ENCODE results near the gene TMEM220. TPM values are rescaled to one million over a fixed set of nuclear protein-coding genes. Genes with fewer than 3 reads are reported as not detected.
A peak's percentile ranks its signal among the peaks of the same experiment; 100 is the strongest.

Gene TMEM220
- total and polyA plus RNA-seq, 2 experiments from 2014 or later = 3.1 to 7.8 TPM

DNA sequence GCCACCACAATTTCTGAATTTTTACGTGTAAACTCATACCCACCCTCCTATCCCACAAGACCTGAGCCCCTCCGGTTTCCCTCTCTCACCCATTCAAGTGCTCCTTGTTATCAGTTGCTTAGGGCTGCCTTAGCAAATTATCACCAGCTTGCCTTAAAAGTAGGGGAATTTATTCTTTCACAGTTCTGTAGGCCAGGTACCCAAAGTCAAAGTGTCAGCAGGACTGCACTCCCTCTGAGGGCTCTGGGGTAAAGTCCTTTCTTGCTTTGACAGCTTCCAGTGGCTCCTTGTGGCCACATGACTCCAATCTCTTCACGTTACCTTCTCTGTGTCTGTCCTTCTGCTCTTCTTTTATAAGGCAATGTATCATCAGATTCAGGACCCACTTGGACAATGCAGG lies 7.9 kb upstream of the TMEM220 start (continued):
- TF ChIP-seq, protein P1, sequence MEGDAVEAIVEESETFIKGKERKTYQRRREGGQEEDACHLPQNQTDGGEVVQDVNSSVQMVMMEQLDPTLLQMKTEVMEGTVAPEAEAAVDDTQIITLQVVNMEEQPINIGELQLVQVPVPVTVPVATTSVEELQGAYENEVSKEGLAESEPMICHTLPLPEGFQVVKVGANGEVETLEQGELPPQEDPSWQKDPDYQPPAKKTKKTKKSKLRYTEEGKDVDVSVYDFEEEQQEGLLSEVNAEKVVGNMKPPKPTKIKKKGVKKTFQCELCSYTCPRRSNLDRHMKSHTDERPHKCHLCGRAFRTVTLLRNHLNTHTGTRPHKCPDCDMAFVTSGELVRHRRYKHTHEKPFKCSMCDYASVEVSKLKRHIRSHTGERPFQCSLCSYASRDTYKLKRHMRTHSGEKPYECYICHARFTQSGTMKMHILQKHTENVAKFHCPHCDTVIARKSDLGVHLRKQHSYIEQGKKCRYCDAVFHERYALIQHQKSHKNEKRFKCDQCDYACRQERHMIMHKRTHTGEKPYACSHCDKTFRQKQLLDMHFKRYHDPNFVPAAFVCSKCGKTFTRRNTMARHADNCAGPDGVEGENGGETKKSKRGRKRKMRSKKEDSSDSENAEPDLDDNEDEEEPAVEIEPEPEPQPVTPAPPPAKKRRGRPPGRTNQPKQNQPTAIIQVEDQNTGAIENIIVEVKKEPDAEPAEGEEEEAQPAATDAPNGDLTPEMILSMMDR (conservative IDR thresholded peaks at IDR 0.05; ENCODE audit: low read depth in 2 of 2) = no peak
- TF ChIP-seq NANOG (IDR thresholded peaks at IDR 0.05; ENCODE audit: borderline replicate concordance) = no peak

DNA sequence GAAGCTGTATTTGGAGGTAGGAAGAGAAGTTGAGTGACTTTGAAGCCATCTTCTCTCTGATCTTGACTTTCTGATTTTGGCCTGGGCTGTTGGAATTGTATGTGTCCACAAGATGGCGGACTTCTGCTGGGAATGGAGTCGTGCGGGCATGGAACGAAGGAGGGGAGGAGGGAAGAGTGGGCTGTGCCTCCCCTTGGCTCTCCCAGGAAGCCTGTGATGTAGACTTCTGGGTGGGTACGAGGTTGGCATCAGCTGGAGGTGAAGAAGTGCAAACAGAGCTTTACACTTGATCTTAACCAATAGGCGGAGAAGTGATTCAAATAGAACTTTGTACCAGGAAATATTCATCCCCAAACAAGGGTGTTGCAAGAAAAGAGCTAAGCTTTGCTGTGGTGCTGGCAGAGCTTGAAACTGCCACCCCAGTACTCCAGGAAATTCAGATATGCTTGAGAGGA lies 7.4 kb upstream of the TMEM220 start:
- H3F3A ChIP-seq (replicated peaks; ENCODE audit: low read depth) = no peaks in the 10 kb centered on the region
- no peaks in the 10 kb centered on the region for H4K20me1 ChIP-seq (replicated peaks; ENCODE audit: insufficient read depth)
- H3K9me2 ChIP-seq (ENCODE audit: insufficient read depth) = no peaks in the 10 kb centered on the region
- no peak overlapping the region for H3K4me3 Mint-ChIP-seq
- H3K79me2 ChIP-seq (replicated peaks; ENCODE audit: insufficient read depth) = no peaks in the 10 kb centered on the region; the same call in 1 of the 2 replicates
- no peaks in the 10 kb centered on the region; the same call in 2 of the 3 replicates for H3K36me3 Mint-ChIP-seq (ENCODE audit: low read depth)
- H3K4me2 ChIP-seq = no peak overlapping the region
- H3K4me1 ChIP-seq (ENCODE audit: insufficient read depth) = peaks cover 6% of the 10 kb centered on the region; the same call in 1 of the 2 replicates
- TF ChIP-seq EZH2phosphoT487 (IDR thresholded peaks at IDR 0.05; ENCODE audit: unreplicated experiment) (no peak), STAT1 (IDR thresholded peaks at IDR 0.05; ENCODE audit: unreplicated experiment) (no peak), JUNB (IDR thresholded peaks at IDR 0.05; ENCODE audit: unreplicated experiment) (no peak), EZH2 (IDR thresholded peaks at IDR 0.05; ENCODE audit: low read depth, unreplicated experiment) (no peak)
- TF ChIP-seq, protein P2, sequence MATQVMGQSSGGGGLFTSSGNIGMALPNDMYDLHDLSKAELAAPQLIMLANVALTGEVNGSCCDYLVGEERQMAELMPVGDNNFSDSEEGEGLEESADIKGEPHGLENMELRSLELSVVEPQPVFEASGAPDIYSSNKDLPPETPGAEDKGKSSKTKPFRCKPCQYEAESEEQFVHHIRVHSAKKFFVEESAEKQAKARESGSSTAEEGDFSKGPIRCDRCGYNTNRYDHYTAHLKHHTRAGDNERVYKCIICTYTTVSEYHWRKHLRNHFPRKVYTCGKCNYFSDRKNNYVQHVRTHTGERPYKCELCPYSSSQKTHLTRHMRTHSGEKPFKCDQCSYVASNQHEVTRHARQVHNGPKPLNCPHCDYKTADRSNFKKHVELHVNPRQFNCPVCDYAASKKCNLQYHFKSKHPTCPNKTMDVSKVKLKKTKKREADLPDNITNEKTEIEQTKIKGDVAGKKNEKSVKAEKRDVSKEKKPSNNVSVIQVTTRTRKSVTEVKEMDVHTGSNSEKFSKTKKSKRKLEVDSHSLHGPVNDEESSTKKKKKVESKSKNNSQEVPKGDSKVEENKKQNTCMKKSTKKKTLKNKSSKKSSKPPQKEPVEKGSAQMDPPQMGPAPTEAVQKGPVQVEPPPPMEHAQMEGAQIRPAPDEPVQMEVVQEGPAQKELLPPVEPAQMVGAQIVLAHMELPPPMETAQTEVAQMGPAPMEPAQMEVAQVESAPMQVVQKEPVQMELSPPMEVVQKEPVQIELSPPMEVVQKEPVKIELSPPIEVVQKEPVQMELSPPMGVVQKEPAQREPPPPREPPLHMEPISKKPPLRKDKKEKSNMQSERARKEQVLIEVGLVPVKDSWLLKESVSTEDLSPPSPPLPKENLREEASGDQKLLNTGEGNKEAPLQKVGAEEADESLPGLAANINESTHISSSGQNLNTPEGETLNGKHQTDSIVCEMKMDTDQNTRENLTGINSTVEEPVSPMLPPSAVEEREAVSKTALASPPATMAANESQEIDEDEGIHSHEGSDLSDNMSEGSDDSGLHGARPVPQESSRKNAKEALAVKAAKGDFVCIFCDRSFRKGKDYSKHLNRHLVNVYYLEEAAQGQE (IDR thresholded peaks at IDR 0.05; ENCODE audit: unreplicated experiment) = no peak
- TF ChIP-seq, protein P1 (conservative IDR thresholded peaks at IDR 0.05; ENCODE audit: low read depth in 2 of 2) = peak; percentile 91
- DNase-seq (ENCODE audit: low spot score) (peak; percentile 86), ATAC-seq (peak; percentile 89)
- no peaks in the 10 kb centered on the region for H3K36me3 ChIP-seq (ENCODE audit: insufficient read depth)
- no peak overlapping the region for H3K27ac ChIP-seq (ENCODE audit: low read depth)
- no peak overlapping the region for H2AFZ ChIP-seq
- peaks cover 9% of the 10 kb centered on the region for H3K27me3 Mint-ChIP-seq (ENCODE audit: insufficient read depth, low read depth, poor library complexity)
- H3K27me3 ChIP-seq (ENCODE audit: insufficient read depth) = no peaks in the 10 kb centered on the region
- H3K27ac Mint-ChIP-seq = no peak overlapping the region
- no peak overlapping the region for H3K4me3 ChIP-seq
- peaks cover 22% of the 10 kb centered on the region for H3K4me1 Mint-ChIP-seq
- 0 out of 3 replicates have a peak, but pooled peaks cover under 1% of the 10 kb centered on the region for H3K9me3 Mint-ChIP-seq

All from GM23338 (cell line).